SU-DHL-6 (cell line): Measurements from ENCODE around the gene CANT1.

Experiments used
- H2AFZ ChIP-seq: fragments of 200-600 bp; sonication (generic); 2 replicates; pipeline ENCODE4 v1.6.1; 2014; ENCODE audit warnings: low read depth, mild to moderate bottlenecking, moderate library complexity, mixed read lengths, antibody characterized with exemption, low read length; ENCODE audit not compliant: severe bottlenecking
- H3F3A ChIP-seq: fragments of 200-600 bp; shearing (Covaris generic); 2 replicates; pipeline ENCODE4 v1.6.0; 2016; ENCODE audit warnings: antibody characterized with exemption, mild to moderate bottlenecking; ENCODE audit not compliant: insufficient read depth
- H3K27ac ChIP-seq: fragments of 200-600 bp; sonication (generic); 2 replicates; pipeline ENCODE4 v1.5.1; 2016; ENCODE audit warnings: low read depth, mild to moderate bottlenecking, low read length, moderate library complexity, mixed read lengths
- H3K27me3 ChIP-seq: fragments of 200-600 bp; sonication (generic), shearing (Covaris generic); 2 replicates; pipeline ENCODE4 v1.6.0; 2014; ENCODE audit warnings: mild to moderate bottlenecking, low read length
- H3K36me3 ChIP-seq: fragments of 200-600 bp; sonication (generic); 2 replicates; pipeline ENCODE4 v1.6.1; 2014; ENCODE audit warnings: mild to moderate bottlenecking, low read length, mixed read lengths
- H3K4me2 ChIP-seq: fragments of 300-600, 200-600 bp; shearing (Covaris generic), sonication (generic); 2 replicates; pipeline ENCODE4 v1.6.0; 2014; ENCODE audit warnings: low read length, low read depth, mild to moderate bottlenecking; ENCODE audit not compliant: poor library complexity, severe bottlenecking
- H3K4me3 ChIP-seq: fragments of 200-600 bp; sonication (generic); 2 replicates; pipeline ENCODE4 v1.5.1; 2014; ENCODE audit warnings: antibody characterized with exemption, low read length, mild to moderate bottlenecking, mixed read lengths; ENCODE audit not compliant: insufficient read depth, poor library complexity, severe bottlenecking
- H3K79me2 ChIP-seq: fragments of 200-600 bp; sonication (generic); 2 replicates; pipeline ENCODE4 v1.6.1; 2014; ENCODE audit warnings: mild to moderate bottlenecking, low read length, moderate library complexity; ENCODE audit not compliant: insufficient read depth
- H3K9ac ChIP-seq: fragments of 200-600 bp; sonication (generic); 2 replicates; pipeline ENCODE4 v1.7.0; 2014; ENCODE audit warnings: mild to moderate bottlenecking, low read length
- H3K9me2 ChIP-seq: fragments of 200-600 bp; sonication (generic); replicated peaks from 2 replicates; pipeline ENCODE4 v1.6.1; 2014; ENCODE audit warnings: low read length; ENCODE audit not compliant: insufficient read depth
- H3K9me3 ChIP-seq: fragments of 200-600 bp; sonication (generic); 2 replicates; pipeline ENCODE4 v1.6.1; 2014; ENCODE audit warnings: low read length, mixed read lengths; ENCODE audit not compliant: insufficient read depth
- H4K20me1 ChIP-seq: fragments of 200-600 bp; sonication (generic); 2 replicates; pipeline ENCODE4 v1.6.1; 2014; ENCODE audit warnings: low read depth, mild to moderate bottlenecking, antibody characterized with exemption, low read length, moderate library complexity, mixed read lengths
- EZH2phosphoT487 ChIP-seq: fragments of 200-600 bp; sonication (generic), shearing (Covaris generic); conservative IDR thresholded peaks from 2 replicates; pipeline ENCODE4 v1.6.1; 2018; ENCODE audit warnings: mild to moderate bottlenecking, antibody characterized with exemption, low read length, moderate library complexity, mixed read lengths
- TF ChIP-seq, protein P1 (sequence below): fragments of 200-600 bp; sonication (generic); IDR thresholded peaks from one replicate; pipeline ENCODE4 v1.5.1; 2017; ENCODE audit warnings: antibody characterized with exemption, mild to moderate bottlenecking, low read length, moderate library complexity; ENCODE audit not compliant: insufficient read depth, poor library complexity, severe bottlenecking

CANT1 gene

DNA sequence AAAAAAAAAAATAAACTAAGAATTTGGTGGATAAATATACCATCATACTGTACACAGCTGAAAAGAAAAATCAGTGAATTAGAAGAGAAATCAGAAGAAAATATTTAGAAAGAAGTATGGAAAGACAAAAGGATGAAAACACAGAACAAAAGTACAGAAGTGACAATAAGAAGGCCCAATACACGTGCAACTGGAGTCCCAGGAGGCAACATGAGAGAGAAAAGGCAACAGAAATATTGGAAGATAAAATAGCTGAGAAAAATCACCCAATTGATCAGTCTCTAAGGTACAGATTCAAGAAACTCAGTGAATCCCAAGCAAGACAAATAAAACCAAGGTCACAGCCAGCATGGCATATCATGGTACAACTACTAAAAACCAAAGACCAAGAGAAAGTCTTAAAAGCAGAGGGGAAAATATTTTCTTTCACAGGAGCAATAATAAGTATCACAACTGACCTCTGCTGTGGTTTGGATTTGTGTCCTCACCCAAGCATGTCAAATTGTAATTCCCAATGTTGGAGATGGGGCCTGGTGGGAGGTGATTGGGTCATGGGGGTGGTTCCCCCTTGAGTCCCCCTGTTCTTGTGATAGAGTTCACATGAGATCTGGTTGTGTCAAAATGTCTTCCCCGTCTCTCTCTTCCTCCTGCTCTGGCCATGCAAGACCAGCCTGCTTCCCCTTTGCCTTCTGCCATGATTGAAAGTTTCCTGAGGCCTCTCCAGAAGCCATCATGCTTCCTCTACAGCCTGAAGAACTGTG is 44.8 kb upstream of the CANT1 start:
- Histone ChIP-seq H3K27me3 (no peaks in the 10 kb centered on the region; the same call in 1 of the 2 replicates), H3F3A (no peaks in the 10 kb centered on the region), H3K27ac (no peak overlapping the region), H3K36me3 (no peaks in the 10 kb centered on the region), H3K79me2 (no peaks in the 10 kb centered on the region), H3K9me3 (no peaks in the 10 kb centered on the region), H3K4me3 (no peak overlapping the region), H2AFZ (no peak overlapping the region), H3K4me2 (no peak overlapping the region), H4K20me1 (no peaks in the 10 kb centered on the region), H3K9ac (no peak overlapping the region), H3K9me2 (no peaks in the 10 kb centered on the region)
- TF ChIP-seq EZH2phosphoT487: no peak
- TF ChIP-seq, protein P1, sequence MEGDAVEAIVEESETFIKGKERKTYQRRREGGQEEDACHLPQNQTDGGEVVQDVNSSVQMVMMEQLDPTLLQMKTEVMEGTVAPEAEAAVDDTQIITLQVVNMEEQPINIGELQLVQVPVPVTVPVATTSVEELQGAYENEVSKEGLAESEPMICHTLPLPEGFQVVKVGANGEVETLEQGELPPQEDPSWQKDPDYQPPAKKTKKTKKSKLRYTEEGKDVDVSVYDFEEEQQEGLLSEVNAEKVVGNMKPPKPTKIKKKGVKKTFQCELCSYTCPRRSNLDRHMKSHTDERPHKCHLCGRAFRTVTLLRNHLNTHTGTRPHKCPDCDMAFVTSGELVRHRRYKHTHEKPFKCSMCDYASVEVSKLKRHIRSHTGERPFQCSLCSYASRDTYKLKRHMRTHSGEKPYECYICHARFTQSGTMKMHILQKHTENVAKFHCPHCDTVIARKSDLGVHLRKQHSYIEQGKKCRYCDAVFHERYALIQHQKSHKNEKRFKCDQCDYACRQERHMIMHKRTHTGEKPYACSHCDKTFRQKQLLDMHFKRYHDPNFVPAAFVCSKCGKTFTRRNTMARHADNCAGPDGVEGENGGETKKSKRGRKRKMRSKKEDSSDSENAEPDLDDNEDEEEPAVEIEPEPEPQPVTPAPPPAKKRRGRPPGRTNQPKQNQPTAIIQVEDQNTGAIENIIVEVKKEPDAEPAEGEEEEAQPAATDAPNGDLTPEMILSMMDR: no peak

DNA sequence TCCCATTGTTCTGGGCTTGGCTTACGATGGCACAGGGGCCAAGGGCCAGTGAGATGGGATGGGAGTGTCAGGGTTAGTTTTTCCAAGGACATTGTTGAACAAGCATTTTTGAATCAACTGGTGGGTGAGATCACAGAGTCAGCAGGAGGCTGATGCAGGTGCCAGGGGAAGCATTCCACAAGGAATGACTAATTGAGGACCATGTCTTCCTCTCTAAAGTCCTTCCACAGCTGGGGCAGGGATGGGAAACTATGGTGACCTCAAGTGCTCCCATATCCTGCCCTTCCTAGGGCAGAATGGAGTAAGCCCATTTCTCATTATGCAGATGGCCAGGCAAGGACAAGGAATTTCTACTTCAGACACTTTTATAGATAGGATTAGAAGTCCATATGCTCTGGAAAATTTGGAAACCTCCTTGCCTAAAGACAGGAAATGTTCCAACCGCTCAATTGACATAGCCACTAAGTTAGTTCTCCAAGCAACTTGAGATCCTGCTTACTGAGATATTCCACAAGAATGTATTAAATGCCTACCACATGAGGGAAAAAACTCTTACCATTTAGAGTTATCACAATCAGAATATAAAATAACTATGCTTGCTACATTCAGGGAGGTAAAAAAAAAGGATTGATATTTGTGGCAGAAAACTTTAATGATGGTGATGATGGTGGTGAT is 43.8 kb upstream of the CANT1 start:
- Histone ChIP-seq H3K27ac (no peak overlapping the region), H3K4me3 (no peak overlapping the region), H4K20me1 (no peaks in the 10 kb centered on the region), H3K36me3 (no peaks in the 10 kb centered on the region), H3K9me2 (no peaks in the 10 kb centered on the region), H3K4me2 (no peak overlapping the region), H3F3A (no peaks in the 10 kb centered on the region), H3K9me3 (no peaks in the 10 kb centered on the region), H2AFZ (no peak overlapping the region), H3K79me2 (no peaks in the 10 kb centered on the region), H3K27me3 (no peaks in the 10 kb centered on the region; the same call in 1 of the 2 replicates), H3K9ac (no peak overlapping the region)
- no peak for TF ChIP-seq EZH2phosphoT487

DNA sequence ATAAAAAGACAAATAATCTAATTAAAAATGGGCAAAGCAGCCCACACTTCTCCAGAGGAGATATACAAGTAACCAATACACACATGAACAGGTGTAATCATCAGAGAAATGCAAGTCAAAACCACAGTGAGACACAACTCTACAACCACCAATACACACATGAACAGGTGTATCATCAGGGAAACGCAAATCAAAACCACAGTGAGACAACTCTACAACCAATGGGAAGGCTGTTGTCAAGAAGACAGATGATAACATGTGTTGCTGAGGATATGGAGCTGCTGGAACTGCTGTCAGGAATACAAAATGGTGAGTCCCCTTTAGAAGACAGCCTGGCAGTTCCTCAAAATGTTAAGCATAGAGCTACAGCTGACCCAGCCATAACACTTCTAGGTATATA is 42.6 kb upstream of the CANT1 start:
- Histone ChIP-seq H3K9me3 (no peaks in the 10 kb centered on the region), H3K27ac (no peak overlapping the region), H3F3A (no peaks in the 10 kb centered on the region), H4K20me1 (no peaks in the 10 kb centered on the region), H3K79me2 (no peaks in the 10 kb centered on the region), H3K27me3 (no peaks in the 10 kb centered on the region; the same call in 1 of the 2 replicates), H2AFZ (no peak overlapping the region), H3K4me2 (no peak overlapping the region), H3K36me3 (no peaks in the 10 kb centered on the region), H3K9ac (no peak overlapping the region), H3K9me2 (no peaks in the 10 kb centered on the region), H3K4me3 (no peak overlapping the region)
- TF ChIP-seq, protein P1: no peak
- TF ChIP-seq EZH2phosphoT487: no peak

DNA sequence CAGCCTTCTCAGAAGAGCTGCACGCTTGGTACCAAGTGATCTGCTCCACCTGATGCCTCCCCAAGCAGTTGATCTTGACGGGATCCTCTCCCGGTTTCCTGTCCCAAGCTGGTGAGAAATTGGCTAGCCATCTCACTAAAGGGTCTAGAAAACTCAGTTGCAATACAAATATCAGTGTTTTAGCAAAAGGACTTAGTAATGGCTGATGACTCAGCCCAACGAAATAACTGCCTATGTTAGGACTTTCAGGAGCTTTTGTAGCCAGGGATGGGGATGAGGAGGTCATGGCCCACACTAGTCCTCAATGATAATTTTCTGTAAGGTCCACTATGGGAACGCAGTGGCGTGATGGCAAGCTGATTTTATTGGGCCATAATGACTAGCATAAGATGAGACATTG is 41.7 kb upstream of the CANT1 start:
- Histone ChIP-seq H2AFZ (no peak overlapping the region), H3K36me3 (no peaks in the 10 kb centered on the region), H3K9me2 (no peaks in the 10 kb centered on the region), H3K4me2 (no peak overlapping the region), H3F3A (no peaks in the 10 kb centered on the region), H3K9ac (no peak overlapping the region), H3K27ac (no peak overlapping the region), H3K9me3 (no peaks in the 10 kb centered on the region), H3K4me3 (no peak overlapping the region), H3K79me2 (no peaks in the 10 kb centered on the region), H3K27me3 (no peaks in the 10 kb centered on the region; the same call in 1 of the 2 replicates), H4K20me1 (no peaks in the 10 kb centered on the region)
- TF ChIP-seq, protein P1: no peak
- no peak for TF ChIP-seq EZH2phosphoT487
